GM12875 (cell line): ENCODE data around the gene MYLK4.

Experiments
- H3K4me3 ChIP-seq: one replicate; pipeline ENCODE4 v1.5.1; 2011; ENCODE audit warnings: low read depth, low read length, control low read depth
- CTCF ChIP-seq: IDR thresholded peaks from 2 replicates; pipeline ENCODE4 v1.5.1; 2011; ENCODE audit warnings: low read depth, mild to moderate bottlenecking, control low read depth, inconsistent platforms, low read length, moderate library complexity, borderline replicate concordance; ENCODE audit not compliant: insufficient read depth

MYLK4 gene

GRCh38 chr6:2619651-2620050 is 131.1 kb downstream of the MYLK4 start:
- no peak for TF ChIP-seq CTCF
- no peak overlapping the region for H3K4me3 ChIP-seq

- TF ChIP-seq CTCF = no peak
- H3K4me3 ChIP-seq = no peak overlapping the region
These were observed 133.0 kb downstream of the MYLK4 start for GRCh38 chr6:2617729-2618128.

- H3K4me3 ChIP-seq = no peak overlapping the region
- TF ChIP-seq CTCF = no peak
These were observed 133.9 kb downstream of the MYLK4 start for GRCh38 chr6:2616811-2617210.

GRCh38 chr6:2615251-2615650 is 135.5 kb downstream of the MYLK4 start:
- H3K4me3 ChIP-seq = no peak overlapping the region
- no peak for TF ChIP-seq CTCF

GRCh38 chr6:2614846-2615245 is 135.9 kb downstream of the MYLK4 start:
- H3K4me3 ChIP-seq = no peak overlapping the region
- no peak for TF ChIP-seq CTCF

GRCh38 chr6:2614155-2614554 is 136.6 kb downstream of the MYLK4 start:
- no peak for TF ChIP-seq CTCF
- no peak overlapping the region for H3K4me3 ChIP-seq
